HG02798 (cell line): ENCODE data around the gene IL4I1.
A peak's percentile ranks its signal among the peaks of the same experiment; 100 is the strongest.

Experiments
- ATAC-seq: cut with Tn5 transposase; IDR thresholded peaks from one replicate; pipeline ENCODE4 v1.9.1; 2021; ENCODE audit warnings: mild to moderate bottlenecking; ENCODE audit not compliant: unreplicated experiment, poor library complexity

The IL4I1 gene

GRCh38 chr19:49866933-49867782 lies 29.5 kb downstream of the IL4I1 start, which contains the start of gene PNKP:
Gene PNKP (minus strand): TSS chr19:49867576. CDS start chr19:49867204, 372 bp downstream.
- ATAC-seq = peak; percentile 53

GRCh38 chr19:49864890-49865289 lies 31.8 kb downstream of the IL4I1 start:
- ATAC-seq = no peak

GRCh38 chr19:49863935-49864320 lies 32.8 kb downstream of the IL4I1 start:
- no peak for ATAC-seq

- ATAC-seq = no peak
Observed at GRCh38 chr19:49863254-49863934, 33.3 kb downstream of the IL4I1 start.

GRCh38 chr19:49862391-49863253 lies 34.1 kb downstream of the IL4I1 start:
- ATAC-seq = no peak

- no peak for ATAC-seq
Observed at GRCh38 chr19:49861541-49862378, 34.9 kb downstream of the IL4I1 start.

GRCh38 chr19:49861107-49861506 lies 35.6 kb downstream of the IL4I1 start:
- ATAC-seq = no peak

GRCh38 chr19:49860336-49861102 lies 36.2 kb downstream of the IL4I1 start:
- ATAC-seq = no peak

- ATAC-seq = no peak
Observed at GRCh38 chr19:49859682-49860335, 36.9 kb downstream of the IL4I1 start.

- no peak for ATAC-seq
Observed at GRCh38 chr19:49858088-49858985, 38.4 kb downstream of the IL4I1 start.

- ATAC-seq = no peak
Observed at GRCh38 chr19:49857838-49858087, 38.9 kb downstream of the IL4I1 start.

GRCh38 chr19:49857061-49857837 lies 39.4 kb downstream of the IL4I1 start:
- no peak for ATAC-seq

- no peak for ATAC-seq
Observed at GRCh38 chr19:49856574-49857021, 40.1 kb downstream of the IL4I1 start.

- no peak for ATAC-seq
Observed at GRCh38 chr19:49855676-49856573, 40.8 kb downstream of the IL4I1 start.

GRCh38 chr19:49855277-49855675 lies 41.4 kb downstream of the IL4I1 start:
- ATAC-seq = no peak
